ENCODE results near the gene TRIM22.
"Not testable (repeated sequence)": the region's sequence is repeated elsewhere in the genome, so short reads cannot be mapped to it uniquely, and the experiment has no call there.

TRIM22 gene

GRCh38 chr11:5689551-5689983 lies at the start of gene TRIM22:
TRIM22 (plus strand) TSS chr11:5689790; CDS start chr11:5696233, 6,443 bp downstream.
- DNase-seq (ENCODE audit: low read depth), result peak; percentile 76

GRCh38 chr11:5639953-5640352 lies 49.6 kb upstream of the TRIM22 start:
- no peak for DNase-seq (ENCODE audit: low read depth)

- no peak for DNase-seq (ENCODE audit: low read depth)
Measured at GRCh38 chr11:5643585-5643984, 46.0 kb upstream of the TRIM22 start.

GRCh38 chr11:5646139-5646538 lies 43.5 kb upstream of the TRIM22 start:
- DNase-seq (ENCODE audit: low read depth), result no peak

GRCh38 chr11:5655474-5655873 lies 34.1 kb upstream of the TRIM22 start:
- no peak for DNase-seq (ENCODE audit: low read depth)

GRCh38 chr11:5656956-5657355 lies 32.6 kb upstream of the TRIM22 start:
- not testable (repeated sequence) for DNase-seq (ENCODE audit: low read depth)

- DNase-seq (ENCODE audit: low read depth), result no peak
Measured at GRCh38 chr11:5658318-5658717, 31.3 kb upstream of the TRIM22 start.

- DNase-seq (ENCODE audit: low read depth), result no peak
Measured at GRCh38 chr11:5663511-5663910, 26.1 kb upstream of the TRIM22 start.

- DNase-seq (ENCODE audit: low read depth), result no peak
Measured at GRCh38 chr11:5665051-5665570, 24.5 kb upstream of the TRIM22 start.

GRCh38 chr11:5665746-5666401 lies 23.7 kb upstream of the TRIM22 start:
- DNase-seq (ENCODE audit: low read depth), result no peak

- DNase-seq (ENCODE audit: low read depth), result no peak
Measured at GRCh38 chr11:5666402-5666793, 23.2 kb upstream of the TRIM22 start.

GRCh38 chr11:5671831-5672230 lies 17.8 kb upstream of the TRIM22 start:
- DNase-seq (ENCODE audit: low read depth), result no peak

- no peak for DNase-seq (ENCODE audit: low read depth)
Measured at GRCh38 chr11:5674391-5674790, 15.2 kb upstream of the TRIM22 start.

- no peak for DNase-seq (ENCODE audit: low read depth)
Measured at GRCh38 chr11:5679811-5680210, 9.8 kb upstream of the TRIM22 start.

- not testable (repeated sequence) for DNase-seq (ENCODE audit: low read depth)
Measured at GRCh38 chr11:5682890-5683441, 6.6 kb upstream of the TRIM22 start.

GRCh38 chr11:5683620-5684019 lies 6.0 kb upstream of the TRIM22 start:
- not testable (repeated sequence) for DNase-seq (ENCODE audit: low read depth)

- DNase-seq (ENCODE audit: low read depth), result no peak
Measured at GRCh38 chr11:5684036-5684645, 5.4 kb upstream of the TRIM22 start.

GRCh38 chr11:5684646-5685362 lies 4.8 kb upstream of the TRIM22 start, which contains the start of gene TRIM5:
TRIM5 (minus strand) TSS chr11:5685074; CDS start chr11:5680177, 4,897 bp downstream.
- DNase-seq (ENCODE audit: low read depth), result peak; percentile 95

- DNase-seq (ENCODE audit: low read depth), result no peak
Measured at GRCh38 chr11:5686426-5686825, 3.2 kb upstream of the TRIM22 start.

- DNase-seq (ENCODE audit: low read depth), result no peak
Measured at GRCh38 chr11:5688482-5688881, 1.1 kb upstream of the TRIM22 start.

- DNase-seq (ENCODE audit: low read depth), result peak; percentile 19
Measured at GRCh38 chr11:5690216-5690615, 626 bp downstream of the TRIM22 start.

GRCh38 chr11:5690736-5691135 lies 1.1 kb downstream of the TRIM22 start:
- DNase-seq (ENCODE audit: low read depth), result peak; percentile 27

Data from GM04503 (cell line).